ENCODE data around the gene POMT1. TPM values are rescaled to one million over a fixed set of nuclear protein-coding genes. Genes with fewer than 3 reads are reported as not detected.

Gene POMT1
- total RNA-seq, 1 experiment from 2014 or later: 19.7 TPM

DNA sequence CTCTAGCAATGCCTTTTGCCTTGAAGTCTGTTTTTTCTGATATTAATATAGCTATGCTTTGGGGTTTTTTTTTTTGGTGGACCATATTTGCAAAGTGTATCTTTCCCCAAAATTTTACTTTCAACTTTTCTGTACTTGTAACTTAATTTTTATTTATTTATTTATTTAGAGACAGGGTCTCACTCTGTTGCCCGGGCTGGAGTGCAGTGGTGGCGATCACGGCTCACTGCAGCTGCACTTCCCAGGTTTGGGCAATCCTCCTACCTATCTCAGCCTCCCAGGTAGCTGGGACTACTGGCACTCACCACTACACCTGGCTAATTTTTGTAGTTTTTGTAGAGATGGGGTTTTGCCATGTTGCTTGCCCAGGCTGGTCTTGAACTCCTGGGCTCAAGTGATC, 63.4 kb downstream of the POMT1 start:
- Mint-ChIP-seq H3K36me3 (ENCODE audit: insufficient read depth, unreplicated experiment) (peaks cover 13% of the 10 kb centered on the region), H3K27me3 (ENCODE audit: insufficient read depth, unreplicated experiment) (no peaks in the 10 kb centered on the region), H3K9me3 (ENCODE audit: unreplicated experiment) (no peaks in the 10 kb centered on the region), H3K27ac (ENCODE audit: low read depth, unreplicated experiment) (no peak overlapping the region), H3K4me3 (ENCODE audit: unreplicated experiment) (no peak overlapping the region), H3K4me1 (ENCODE audit: insufficient read depth, unreplicated experiment) (no peaks in the 10 kb centered on the region)
- TF ChIP-seq, protein P1, sequence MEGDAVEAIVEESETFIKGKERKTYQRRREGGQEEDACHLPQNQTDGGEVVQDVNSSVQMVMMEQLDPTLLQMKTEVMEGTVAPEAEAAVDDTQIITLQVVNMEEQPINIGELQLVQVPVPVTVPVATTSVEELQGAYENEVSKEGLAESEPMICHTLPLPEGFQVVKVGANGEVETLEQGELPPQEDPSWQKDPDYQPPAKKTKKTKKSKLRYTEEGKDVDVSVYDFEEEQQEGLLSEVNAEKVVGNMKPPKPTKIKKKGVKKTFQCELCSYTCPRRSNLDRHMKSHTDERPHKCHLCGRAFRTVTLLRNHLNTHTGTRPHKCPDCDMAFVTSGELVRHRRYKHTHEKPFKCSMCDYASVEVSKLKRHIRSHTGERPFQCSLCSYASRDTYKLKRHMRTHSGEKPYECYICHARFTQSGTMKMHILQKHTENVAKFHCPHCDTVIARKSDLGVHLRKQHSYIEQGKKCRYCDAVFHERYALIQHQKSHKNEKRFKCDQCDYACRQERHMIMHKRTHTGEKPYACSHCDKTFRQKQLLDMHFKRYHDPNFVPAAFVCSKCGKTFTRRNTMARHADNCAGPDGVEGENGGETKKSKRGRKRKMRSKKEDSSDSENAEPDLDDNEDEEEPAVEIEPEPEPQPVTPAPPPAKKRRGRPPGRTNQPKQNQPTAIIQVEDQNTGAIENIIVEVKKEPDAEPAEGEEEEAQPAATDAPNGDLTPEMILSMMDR (IDR thresholded peaks at IDR 0.05; ENCODE audit: unreplicated experiment): no peak
- CTCF ChIA-PET: interaction anchor here (0.6 to 0.7 kb wide), 2 partner anchors 140 to 708 kb away, joined by 3 to 4 read pairs; no protein-coding TSS in a partner anchor
- intact Hi-C loops (cut with micrococcal nuclease): no loop called here
- no peak for DNase-seq (ENCODE audit: unreplicated experiment)
- POLR2A ChIA-PET: no interaction called here
- BruUV-seq (replicated peaks): no TSS peak

DNA sequence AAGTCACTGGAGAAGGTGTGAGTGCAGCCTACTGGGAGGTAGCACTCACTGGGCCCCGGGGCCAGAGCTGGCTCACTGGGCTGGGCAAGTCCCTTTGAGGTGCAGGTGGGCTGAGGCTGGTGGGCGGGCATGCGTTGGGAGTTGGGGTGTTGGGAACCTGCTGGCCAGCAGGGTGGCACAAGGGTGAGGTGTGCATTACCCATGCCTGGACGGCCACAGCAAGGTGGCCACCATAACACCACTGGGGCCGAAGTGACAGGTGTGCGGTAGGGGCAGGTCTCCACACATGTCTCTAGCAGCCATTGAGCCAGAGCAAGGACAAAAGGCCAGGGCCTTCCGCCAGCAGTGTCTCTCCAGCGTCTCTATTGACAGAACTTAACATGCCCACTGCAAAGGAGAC, 65.2 kb downstream of the POMT1 start:
- no peaks in the 10 kb centered on the region for H3K27me3 Mint-ChIP-seq (ENCODE audit: insufficient read depth, unreplicated experiment)
- no peaks in the 10 kb centered on the region for H3K9me3 Mint-ChIP-seq (ENCODE audit: unreplicated experiment)
- CTCF ChIA-PET: no interaction called here

More for the DNA sequence above, 65.2 kb downstream of the POMT1 start:
- no peak overlapping the region for H3K4me3 Mint-ChIP-seq (ENCODE audit: unreplicated experiment)
- H3K4me1 Mint-ChIP-seq (ENCODE audit: insufficient read depth, unreplicated experiment): no peaks in the 10 kb centered on the region
- no peak overlapping the region for H3K27ac Mint-ChIP-seq (ENCODE audit: low read depth, unreplicated experiment)
- DNase-seq (ENCODE audit: unreplicated experiment): no peak
- TF ChIP-seq, protein P1 (IDR thresholded peaks at IDR 0.05; ENCODE audit: unreplicated experiment): no peak
- BruUV-seq (replicated peaks): no TSS peak
- H3K36me3 Mint-ChIP-seq (ENCODE audit: insufficient read depth, unreplicated experiment): peaks cover 29% of the 10 kb centered on the region
- POLR2A ChIA-PET: no interaction called here
- intact Hi-C loops (cut with micrococcal nuclease): no loop called here

Other genes starting within 250 kb of the POMT1 start
- gene FAM78A, start 226.4 kb upstream of the POMT1 start, total RNA-seq (2022): 0.40 and 0.54 TPM in 2 replicates
- gene PLPP7, start 213.2 kb upstream of the POMT1 start, total RNA-seq (2022): not detected in 2 replicates
- 173 and 186 TPM in 2 replicates for gene PRRC2B, start 108.8 kb upstream of the POMT1 start, total RNA-seq (2022)
- 20.0 and 22.7 TPM in 2 replicates for gene UCK1, start 28.3 kb downstream of the POMT1 start, total RNA-seq (2022)
- not detected in 2 replicates for gene PRRT1B, start 42.6 kb downstream of the POMT1 start, total RNA-seq (2022)
- gene RAPGEF1, start 237.2 kb downstream of the POMT1 start, total RNA-seq (2022): 55.4 and 73.0 TPM in 2 replicates

Measured in MCF 10A (cell line).